ENCODE measurements around the gene MAGEB16. TPM values are rescaled to one million over a fixed set of nuclear protein-coding genes. Genes with fewer than 3 reads are reported as not detected.

MAGEB16 gene
- not detected for polyA plus RNA-seq (2013, experiment 1 of 2; ENCODE audit: insufficient read length)
- not detected for polyA plus RNA-seq (2013, experiment 2 of 2; ENCODE audit: insufficient read length)

- no peak for DNase-seq
Measured at GRCh38 chrX:35798042-35798441, at the start of gene MAGEB16. Gene MAGEB16 (plus strand): TSS chrX:35798342. CDS start chrX:35802197, 3,855 bp downstream.

GRCh38 chrX:35773958-35774564 is 24.1 kb upstream of the MAGEB16 start:
- DNase-seq: no peak

- no peak for DNase-seq
Measured at GRCh38 chrX:35785075-35785474, 13.1 kb upstream of the MAGEB16 start.

- DNase-seq: no peak
Measured at GRCh38 chrX:35786271-35786670, 11.9 kb upstream of the MAGEB16 start.

GRCh38 chrX:35787867-35788266 is 10.3 kb upstream of the MAGEB16 start:
- DNase-seq: no peak

GRCh38 chrX:35800474-35800873 is 2.3 kb downstream of the MAGEB16 start:
- DNase-seq: no peak

GRCh38 chrX:35809781-35810180 is 11.6 kb downstream of the MAGEB16 start:
- no peak for DNase-seq

GRCh38 chrX:35819241-35819640 is 21.1 kb downstream of the MAGEB16 start:
- no peak for DNase-seq

GRCh38 chrX:35826503-35826902 is 28.4 kb downstream of the MAGEB16 start:
- no peak for DNase-seq

GRCh38 chrX:35829501-35829900 is 31.4 kb downstream of the MAGEB16 start:
- no peak for DNase-seq

- no peak for DNase-seq
Measured at GRCh38 chrX:35841872-35842271, 43.7 kb downstream of the MAGEB16 start.

- no peak for DNase-seq
Measured at GRCh38 chrX:35842674-35843073, 44.5 kb downstream of the MAGEB16 start.

- no peak for DNase-seq
Measured at GRCh38 chrX:35847736-35848135, 49.6 kb downstream of the MAGEB16 start.

Measured in fibroblast of skin of abdomen (primary cell).